Kidney capillary endothelial cell (primary cell): ENCODE data around the gene ESR2.
"Not testable (repeated sequence)": the region's sequence is repeated elsewhere in the genome, so short reads cannot be mapped to it uniquely, and the experiment has no call there.

Experiments
- DNase-seq: peaks from one replicate; pipeline ENCODE4 v3.0.0-alpha.2; 2018; ENCODE audit warnings: low spot score

Gene ESR2

DNA sequence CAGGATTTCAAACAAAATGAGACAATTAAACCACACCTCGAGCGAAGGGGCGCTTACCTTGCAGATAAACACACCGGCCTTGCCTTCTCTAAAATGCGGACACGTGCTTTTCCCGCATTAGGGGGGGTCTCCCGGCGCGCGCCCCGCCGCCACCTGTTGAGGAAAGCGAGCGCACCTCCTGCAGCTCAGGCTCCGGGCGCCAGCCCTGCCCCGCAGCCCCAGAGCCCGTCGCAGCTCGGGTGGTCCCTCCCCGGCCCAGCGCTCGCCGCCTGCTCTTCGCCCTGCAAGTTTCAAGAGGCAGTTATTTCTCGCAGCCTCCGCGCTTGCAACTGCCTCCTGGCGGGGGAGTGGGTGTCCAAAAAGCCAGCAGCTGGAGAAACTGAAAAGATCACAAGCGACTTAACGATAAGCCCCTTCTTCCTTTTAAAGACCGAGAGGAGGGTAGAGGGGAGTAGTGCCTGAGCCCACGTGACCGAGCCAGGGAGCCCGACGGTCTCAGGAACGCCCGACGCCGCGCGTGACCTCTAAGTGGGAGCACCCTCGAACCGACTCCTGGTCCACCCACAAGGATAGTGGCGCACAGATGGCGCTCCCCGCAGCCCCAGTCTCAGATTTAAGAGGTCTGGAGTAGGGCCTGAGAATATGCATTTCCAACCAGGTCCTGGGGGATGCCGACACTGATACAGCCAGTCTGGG lies at the start of gene ESR2:
TSS of gene ESR2 (minus strand) at position 396 of the 696 bp plus-strand sequence. CDS start 11,386 bp downstream, outside the sequence.
- no peak for DNase-seq

GRCh38 chr14:64340560-64341196 lies 46.5 kb upstream of the ESR2 start:
- no peak for DNase-seq

- peak; percentile 96 for DNase-seq
Measured at GRCh38 chr14:64338616-64339316, 44.6 kb upstream of the ESR2 start.

DNA sequence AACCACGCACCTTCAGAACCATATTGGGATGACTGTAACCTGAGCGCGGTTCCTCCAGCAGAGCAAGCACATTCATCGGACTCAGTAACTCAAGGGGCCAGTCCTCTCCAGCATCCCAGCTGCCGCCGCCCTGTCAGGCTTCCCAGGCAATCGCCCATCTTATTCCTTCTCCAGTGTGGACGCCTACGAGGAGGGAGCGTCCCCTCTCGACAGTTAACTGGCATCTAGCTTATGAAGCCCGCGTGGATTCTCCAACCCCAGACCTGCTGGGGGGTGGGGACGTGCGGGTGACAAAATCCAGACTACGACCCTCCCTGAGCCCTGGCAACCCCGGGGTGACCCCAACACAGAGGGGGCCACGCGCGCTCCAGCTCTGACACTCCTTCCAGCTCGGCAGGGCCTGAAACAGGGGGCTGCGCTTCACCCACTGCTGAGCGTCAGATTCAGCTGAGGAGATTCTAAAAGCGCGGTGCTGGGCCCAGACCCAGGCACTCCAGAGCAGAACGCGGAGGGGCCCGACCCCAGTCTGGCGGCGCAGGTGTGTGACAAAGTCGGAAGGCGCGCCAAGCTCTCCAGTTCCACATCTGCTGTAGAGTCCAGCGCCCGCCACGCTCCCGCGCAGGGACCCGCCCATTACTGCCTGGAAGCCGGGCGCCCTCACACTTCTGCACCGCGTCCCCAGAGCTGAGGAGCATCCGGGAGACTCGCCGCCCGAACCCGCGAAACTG lies 43.9 kb upstream of the ESR2 start:
- peak; percentile 48 for DNase-seq

DNA sequence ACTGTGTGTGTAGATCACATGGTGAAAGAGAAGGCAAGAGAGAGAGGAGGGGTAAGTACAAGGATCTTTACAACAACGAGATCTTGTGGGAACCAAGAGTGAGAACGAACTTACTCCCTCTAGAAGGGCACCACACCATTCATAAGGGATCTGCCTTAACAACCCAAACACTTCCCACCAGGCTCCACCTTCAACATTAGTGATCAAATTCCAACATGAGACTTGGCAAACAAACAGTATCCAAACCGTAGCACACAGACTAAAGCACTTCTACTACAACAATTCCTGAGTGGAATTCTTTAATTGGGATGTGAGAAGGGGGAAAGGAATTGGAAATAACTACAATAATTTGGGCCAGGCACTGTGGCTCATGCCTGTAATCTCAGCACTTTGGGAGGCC lies 35.0 kb upstream of the ESR2 start:
- DNase-seq, result no peak

GRCh38 chr14:64326502-64326901 lies 32.3 kb upstream of the ESR2 start:
- no peak for DNase-seq

- no peak for DNase-seq
Measured at GRCh38 chr14:64324895-64325294, 30.7 kb upstream of the ESR2 start.

GRCh38 chr14:64324461-64324860 lies 30.3 kb upstream of the ESR2 start:
- peak; percentile 18 for DNase-seq

- DNase-seq, result not testable (repeated sequence)
Measured at GRCh38 chr14:64320362-64320761, 26.2 kb upstream of the ESR2 start.

GRCh38 chr14:64318695-64319094 lies 24.5 kb upstream of the ESR2 start:
- DNase-seq, result not testable (repeated sequence)

- peak; percentile 73 for DNase-seq
Measured at GRCh38 chr14:64303471-64303917, 9.3 kb upstream of the ESR2 start.

- DNase-seq, result no peak
Measured at GRCh38 chr14:64298773-64299172, 4.6 kb upstream of the ESR2 start.

GRCh38 chr14:64296561-64296960 lies 2.4 kb upstream of the ESR2 start:
- peak; percentile 77 for DNase-seq

DNA sequence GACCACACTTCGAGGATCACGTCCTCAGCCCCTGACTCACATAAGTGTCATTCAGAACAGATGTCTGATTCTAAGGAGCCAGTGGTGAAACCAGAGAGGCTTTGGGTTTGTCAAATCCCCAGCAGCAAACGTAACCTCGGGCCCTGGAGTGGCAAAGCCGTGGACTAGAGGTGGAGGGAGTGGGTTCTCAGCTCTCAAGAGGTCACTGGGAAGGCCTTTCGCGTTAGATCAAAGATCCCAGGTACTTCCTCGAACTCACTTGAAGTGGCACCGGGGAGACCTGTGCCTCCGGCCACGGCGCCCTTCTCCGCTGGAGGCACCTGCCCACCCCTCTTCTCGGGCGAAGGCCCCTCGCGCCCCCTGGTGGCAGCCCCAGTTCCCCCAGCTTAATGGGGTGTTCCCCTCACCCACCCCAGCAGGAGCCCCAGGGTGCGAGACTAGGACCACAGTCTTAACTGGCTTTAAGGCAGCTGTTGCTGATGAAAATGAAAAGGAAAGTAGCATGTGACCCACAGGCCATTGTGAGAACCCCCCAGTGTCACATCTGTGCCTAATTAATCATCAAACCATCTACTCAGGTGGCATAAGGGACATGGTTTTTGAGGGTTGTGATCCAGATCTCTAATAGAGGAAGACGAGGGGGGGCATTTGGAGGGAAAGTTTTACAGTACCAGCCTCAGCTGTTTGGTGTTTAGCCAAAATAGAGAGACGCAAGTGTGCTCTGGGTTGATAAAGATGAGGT lies 672 bp upstream of the ESR2 start:
- peak; percentile 22 for DNase-seq

DNA sequence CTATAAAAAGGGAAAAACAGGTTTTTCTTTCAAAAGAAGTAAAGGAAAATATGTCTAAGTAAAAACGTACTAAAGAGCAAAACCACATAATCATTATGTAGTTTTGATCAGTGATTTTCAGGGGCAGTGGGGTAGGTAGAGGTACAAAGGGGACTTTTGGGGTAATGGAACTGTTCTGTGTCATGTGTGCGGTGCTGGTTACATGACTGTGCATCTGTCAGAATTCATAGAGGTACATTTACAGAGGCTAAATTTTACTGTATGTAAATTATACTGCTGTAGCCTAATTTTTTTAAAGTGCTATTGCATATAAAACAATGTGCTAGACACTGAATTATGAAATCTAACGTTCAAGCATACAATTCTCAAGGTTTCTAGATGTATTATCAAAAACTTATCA lies 2.0 kb downstream of the ESR2 start:
- DNase-seq, result no peak

GRCh38 chr14:64289571-64289970 lies 4.6 kb downstream of the ESR2 start:
- DNase-seq, result no peak

DNA sequence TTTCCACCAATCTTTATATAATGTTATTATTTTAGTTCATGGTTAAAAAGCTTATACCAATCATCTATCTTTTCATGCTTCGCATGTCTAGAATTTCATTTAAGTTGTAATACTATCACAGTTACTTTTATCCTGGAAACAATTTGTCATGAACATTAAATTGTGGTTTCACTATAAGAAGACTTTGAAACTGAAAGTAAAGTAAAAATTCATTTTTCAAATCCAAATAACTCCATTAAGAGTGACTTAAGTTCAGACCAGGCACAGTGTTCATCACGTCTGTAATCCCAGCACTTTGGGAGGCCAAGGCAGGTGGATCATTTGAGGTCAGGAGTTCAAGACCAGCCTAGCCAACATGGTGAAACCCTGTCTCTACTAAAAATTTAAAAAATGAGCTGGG lies 12.4 kb downstream of the ESR2 start:
- DNase-seq, result no peak

- no peak for DNase-seq
Measured at GRCh38 chr14:64279704-64280668, 14.2 kb downstream of the ESR2 start.

- no peak for DNase-seq
Measured at GRCh38 chr14:64278458-64278857, 15.7 kb downstream of the ESR2 start.

- no peak for DNase-seq
Measured at GRCh38 chr14:64272019-64272418, 22.2 kb downstream of the ESR2 start.
